NCI-H128 (cell line): Measurements from ENCODE around the gene MGAT4A.

Source experiments
- DNase-seq: peaks from one replicate; lab custom pipeline; 2025; ENCODE audit not compliant: unreplicated experiment; lab: John Stamatoyannopoulos, UW

Gene MGAT4A

GRCh38 chr2:98703738-98704137 lies 27.2 kb downstream of the MGAT4A start:
- DNase-seq: no peak

DNA sequence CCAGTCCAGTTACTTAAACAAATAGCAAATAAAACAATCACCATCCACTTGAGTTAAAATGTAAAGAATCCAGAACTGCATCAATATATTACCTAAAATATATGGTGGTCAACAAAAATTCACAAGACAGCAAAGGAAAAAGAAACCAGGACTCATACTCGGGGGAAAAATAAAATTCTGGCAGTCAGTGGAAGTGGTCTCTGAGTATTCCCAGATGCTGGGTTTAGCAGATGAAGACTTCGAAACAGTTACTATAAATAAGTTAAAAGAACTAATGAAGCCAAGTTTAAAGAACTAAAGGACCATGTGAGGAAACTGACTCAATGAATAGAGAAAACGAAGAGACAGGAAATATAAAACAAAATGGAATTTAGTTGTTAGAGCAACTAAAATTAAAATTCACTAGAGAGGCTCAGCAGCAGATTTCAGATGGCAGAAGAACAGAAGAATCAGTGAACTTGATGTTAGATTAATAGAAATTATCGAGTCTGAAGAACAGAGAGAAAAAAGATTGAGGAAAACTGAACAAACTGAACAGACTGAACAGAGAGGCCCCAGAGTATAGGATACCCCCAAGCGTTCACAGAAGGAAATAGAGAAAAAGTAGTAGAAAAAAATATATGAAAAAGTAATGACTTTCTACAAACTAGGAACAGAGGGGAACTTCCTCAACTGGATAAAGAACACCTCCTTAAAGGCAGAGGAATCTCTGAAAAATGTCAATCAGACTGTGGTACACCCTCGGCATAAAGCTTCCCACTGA lies 27.9 kb downstream of the MGAT4A start:
- DNase-seq: no peak

DNA sequence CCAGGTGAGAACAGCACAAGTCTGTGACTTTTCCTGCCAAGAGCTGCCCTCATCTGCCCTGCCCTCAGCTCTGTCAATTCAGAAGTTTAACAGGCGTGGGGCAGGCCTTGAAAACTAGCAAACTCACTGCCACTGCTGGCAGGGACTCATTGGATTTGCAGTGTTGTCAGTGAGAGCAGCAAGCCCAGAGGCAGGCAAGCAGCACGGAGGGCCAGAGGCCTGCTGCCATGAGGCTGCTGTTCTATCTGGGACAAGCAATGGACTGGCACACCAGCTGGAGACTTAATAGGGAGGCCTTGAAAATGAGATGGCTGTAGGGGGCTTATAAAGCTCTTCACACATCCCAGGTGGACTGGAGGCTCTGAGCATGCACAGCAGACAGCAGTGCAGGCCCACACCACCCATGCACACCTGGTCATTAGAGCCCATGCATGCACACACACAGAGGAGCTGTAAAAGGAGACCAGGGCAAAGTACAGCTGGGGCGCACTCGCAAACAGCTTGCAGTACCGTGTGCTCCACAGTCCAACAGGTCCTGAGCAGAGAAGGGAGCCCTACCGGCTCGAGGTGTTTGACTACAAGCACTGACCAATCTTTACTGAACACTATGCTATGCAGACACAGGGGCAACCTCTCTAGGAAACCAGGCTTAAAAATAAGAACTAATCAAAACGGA lies 28.7 kb downstream of the MGAT4A start:
- no peak for DNase-seq

DNA sequence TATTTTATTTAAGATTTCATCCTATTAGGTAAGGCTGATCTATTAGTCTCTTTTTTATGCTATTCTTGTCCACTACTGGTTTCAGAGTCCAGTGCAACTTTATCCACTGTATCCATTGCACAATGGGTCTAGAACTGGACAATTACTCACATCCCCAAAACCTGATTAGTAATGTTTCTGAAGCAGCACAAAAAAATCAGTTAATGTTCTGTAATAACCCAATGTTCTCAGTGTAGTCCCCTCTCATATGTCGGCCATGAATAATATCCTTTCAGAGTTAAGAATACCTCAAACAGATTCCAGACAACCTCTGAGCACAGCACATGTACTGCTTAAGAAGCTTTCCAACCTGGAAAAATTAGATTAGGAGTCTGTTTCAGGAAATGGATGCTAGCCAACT lies 29.7 kb downstream of the MGAT4A start:
- DNase-seq: no peak

GRCh38 chr2:98698896-98699295 lies 32.0 kb downstream of the MGAT4A start:
- DNase-seq: no peak

DNA sequence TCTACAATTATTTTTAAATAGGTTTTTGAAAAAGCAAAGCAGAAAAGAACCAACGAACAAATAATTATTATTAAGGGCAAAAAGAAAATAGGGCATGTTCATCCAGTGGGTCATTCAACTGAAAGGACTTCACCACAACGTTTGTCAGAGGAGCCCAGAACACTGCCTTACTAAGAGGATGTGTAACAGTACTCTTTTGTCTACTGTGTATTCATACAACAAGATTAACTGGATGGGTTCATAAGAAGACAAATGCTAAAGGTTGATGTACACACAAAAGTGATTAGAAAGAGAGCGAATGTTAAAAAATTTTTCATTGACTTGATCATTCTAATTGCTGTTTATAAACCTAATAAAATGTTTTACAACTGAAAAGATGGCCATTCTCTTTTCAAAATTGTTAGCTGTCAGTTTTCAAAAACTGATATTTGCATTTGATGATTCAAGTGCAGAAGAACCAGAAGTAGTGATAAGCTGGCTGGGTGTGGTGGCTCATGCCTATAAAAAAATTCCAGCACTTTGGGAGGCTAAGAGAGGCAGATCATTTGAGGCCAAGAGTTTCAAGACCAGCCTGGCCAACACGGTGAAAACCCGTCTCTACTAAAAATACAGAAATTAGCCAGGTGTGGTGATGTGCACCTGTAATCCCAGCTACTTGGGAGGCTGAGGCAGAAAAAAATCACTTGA lies 33.1 kb downstream of the MGAT4A start:
- DNase-seq: no peak

GRCh38 chr2:98696200-98696599 lies 34.7 kb downstream of the MGAT4A start:
- no peak for DNase-seq

GRCh38 chr2:98695255-98695654 lies 35.7 kb downstream of the MGAT4A start:
- no peak for DNase-seq

GRCh38 chr2:98693477-98693876 lies 37.5 kb downstream of the MGAT4A start:
- DNase-seq: no peak

DNA sequence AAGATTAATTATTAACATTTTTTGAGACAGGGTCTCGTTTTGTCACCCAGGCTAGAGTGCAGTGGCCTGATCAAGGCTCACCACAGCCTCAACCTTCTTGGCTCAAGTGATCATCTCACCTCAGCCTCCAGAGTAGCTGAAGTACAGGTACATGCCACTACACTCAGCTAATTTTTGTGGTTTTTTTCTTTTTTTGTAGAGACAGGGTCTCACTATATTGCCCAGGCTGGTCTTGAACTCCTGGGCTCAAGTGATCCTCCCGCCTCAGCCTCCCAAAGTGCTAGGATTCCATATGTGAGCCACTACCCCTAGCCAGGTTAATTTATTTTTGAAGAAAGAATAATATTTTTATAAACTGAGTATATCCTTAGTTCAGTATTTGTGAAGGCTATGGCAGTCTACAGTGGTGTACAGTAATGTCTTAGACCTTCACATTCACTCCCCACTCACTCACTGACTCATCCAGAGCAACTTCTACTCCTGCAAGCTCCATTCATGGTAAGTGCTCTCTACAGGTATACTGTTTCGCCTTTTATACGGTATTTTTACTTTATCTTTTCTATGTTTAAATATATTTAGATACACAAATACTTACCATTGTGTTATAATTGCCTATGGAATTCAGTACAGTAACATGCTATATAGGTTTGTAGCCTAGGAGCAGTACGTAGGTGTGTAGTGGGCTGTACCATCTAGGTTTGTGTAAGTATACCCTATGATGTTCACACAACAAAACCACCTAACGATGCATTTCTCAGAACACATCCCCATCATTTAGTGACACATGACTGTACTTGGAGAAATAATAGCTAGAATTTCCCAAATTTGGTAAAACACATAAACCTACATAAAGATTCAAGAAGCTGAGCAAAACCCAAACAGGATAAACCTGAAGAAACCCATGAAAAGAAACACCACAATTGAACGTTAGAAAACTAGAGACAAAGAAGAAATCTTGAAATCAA lies 38.6 kb downstream of the MGAT4A start:
- no peak for DNase-seq

DNA sequence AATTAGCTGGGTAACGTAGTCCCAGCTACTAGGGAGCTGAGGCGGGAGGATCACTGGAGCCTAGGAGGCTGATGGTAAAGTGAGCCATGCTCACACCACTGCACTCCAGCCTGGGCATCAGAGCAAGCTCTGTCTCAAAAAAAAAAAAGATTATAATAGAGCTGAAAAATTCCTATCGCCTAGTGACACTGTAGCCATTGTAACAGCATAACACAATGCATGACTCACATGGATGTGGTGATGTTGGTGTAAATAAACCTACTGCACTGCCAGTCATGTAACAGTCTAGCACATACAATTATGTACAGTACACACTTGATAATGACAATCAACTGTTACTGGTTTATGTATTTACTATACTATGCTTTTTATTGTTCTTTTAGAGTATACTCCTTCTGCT lies 39.6 kb downstream of the MGAT4A start:
- DNase-seq: no peak

GRCh38 chr2:98685930-98686887 lies 44.7 kb downstream of the MGAT4A start:
- DNase-seq: no peak

DNA sequence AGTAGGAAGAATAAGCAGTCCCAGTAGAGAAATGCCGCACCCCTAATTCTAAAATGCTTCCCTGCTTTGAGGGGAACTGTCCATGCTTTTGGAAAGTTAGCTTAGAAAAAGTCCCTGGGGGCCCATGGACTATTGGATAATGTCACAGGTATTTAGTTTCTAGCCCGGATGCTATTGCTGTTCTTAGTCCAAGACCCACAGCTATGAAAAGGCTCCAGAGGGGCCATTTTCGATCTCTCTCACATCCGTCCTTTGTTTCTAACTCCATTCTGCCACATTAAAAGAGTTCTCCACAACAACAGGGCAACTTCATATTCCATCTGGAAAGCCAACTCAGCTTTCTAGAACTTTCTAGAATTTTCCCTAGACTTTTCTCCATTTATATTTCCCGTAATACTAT lies 47.2 kb downstream of the MGAT4A start:
- DNase-seq: no peak

DNA sequence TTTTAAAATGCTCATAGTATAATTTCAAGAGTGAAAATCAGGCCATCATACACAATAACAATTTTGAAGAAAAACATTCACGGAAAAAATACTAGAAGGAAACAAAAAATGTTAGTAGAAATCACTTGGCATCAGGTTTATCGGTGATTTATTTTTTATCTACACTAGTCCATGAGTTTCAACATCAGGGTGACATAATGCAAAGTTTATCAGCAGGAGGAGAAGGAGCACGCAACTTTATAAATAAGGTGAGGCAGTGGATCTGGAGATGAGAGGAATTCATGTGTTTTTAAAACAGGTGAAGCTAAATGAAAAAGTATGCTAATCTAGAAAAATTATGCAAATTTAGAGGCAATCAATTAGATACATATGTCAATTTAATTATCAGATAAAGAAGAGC lies 54.2 kb downstream of the MGAT4A start:
- DNase-seq: no peak

DNA sequence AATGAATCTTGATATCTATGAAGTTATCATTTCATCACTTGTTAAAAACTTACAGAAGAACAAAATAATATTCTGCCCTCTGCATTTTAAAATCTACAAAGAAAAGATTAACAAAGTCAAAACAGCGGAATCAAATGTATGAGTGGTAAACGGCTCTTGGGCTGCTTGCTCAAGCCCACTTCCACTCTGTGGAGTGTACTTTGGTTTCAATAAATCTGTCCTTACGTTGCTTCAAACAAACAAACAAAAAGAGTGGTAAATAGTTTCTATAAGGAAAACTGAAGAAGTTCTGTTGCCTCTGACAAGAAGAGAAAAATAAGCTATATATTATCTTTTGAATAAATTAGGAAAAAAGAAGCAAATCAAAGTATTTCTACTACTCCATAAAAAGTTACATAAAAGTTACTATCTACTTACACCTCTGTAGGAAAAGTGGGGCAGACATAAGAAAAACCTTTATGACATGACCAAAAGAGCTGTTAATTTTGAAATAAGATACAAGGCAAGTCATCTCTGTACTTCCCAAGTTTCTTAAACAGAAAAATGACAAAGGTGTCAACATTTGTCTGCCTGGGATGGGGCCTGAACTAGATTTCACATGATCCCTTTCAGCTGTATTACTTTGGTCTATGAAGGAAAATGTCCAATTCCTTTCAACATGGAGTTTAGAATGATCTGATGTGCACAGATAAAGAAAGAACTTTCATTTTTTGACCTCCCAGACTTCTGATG lies 56.5 kb downstream of the MGAT4A start:
- no peak for DNase-seq

- DNase-seq: no peak
Observed at GRCh38 chr2:98669675-98670074, 61.3 kb downstream of the MGAT4A start.

DNA sequence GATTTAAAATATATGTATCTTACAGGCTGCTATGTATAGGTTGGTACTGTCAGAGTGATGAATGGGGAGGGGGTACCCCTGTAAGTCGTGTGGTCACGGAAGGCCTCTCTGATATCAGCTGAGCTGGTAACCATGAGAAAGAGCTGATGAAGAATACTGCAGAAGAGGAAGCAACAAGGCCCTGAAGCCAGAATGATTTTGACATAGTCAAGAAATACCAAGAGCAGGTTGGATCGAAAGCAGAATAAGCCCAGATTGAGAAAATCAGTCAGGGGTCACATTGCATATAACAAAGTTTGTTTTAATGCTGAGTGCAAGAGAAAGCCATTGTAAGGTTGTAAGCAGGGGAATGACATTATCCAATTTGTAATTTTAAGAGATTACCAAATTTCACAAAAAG lies 65.3 kb downstream of the MGAT4A start:
- DNase-seq: no peak

- no peak for DNase-seq
Observed at GRCh38 chr2:98664323-98664722, 66.6 kb downstream of the MGAT4A start.

DNA sequence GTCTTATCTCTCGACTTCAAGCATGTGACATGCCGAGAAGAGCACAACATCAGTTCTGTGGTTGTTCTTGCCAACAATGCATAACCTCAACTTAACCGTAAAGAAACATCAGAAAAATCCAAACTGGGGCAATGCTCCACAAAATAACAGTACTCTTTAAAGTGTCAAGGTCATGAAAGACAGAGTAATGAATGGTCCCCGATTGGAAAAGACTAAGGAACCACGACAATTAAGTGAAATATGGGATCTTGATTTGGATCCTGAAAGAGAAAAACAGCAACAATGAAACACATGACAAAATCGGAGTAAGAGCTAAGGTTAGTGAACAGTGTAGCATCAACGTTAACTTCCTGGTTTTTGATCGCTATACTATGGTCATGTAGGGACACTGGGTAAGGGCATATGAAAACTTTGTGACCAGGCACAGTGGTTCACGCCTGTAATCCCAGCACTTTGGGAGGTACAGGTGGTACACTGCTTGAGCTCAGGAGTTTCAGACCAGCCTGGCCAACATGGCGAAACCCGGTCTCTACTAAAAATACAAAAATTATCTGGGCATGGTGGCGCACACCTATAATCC lies 67.3 kb downstream of the MGAT4A start:
- no peak for DNase-seq
